ENCODE measurements around the gene PHC1. TPM values are rescaled to one million over a fixed set of nuclear protein-coding genes. Genes with fewer than 3 reads are reported as not detected.

Gene PHC1
- total RNA-seq, 1 experiment from 2014 or later, result 568 TPM

DNA sequence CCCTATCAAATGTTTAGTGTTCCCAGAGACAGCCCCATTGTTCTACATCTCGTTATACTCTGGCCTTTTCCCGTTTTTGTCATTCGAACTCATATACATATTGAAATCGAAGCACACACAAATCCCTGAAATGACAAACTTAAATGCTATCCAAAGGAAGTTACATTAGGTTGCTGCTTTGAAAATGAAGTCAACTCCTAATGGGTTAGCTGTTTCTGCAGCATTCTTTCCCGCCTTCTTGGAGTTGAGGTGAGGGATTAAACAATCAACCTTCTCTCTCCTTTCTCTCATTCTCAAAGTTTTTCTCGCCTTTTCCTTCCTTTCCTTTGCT is 642 bp upstream of the PHC1 start:
- Histone ChIP-seq H3K4ac (ENCODE audit: low read depth, low read length) (no peak overlapping the region; the same call in 1 of the 2 replicates), H4K5ac (ENCODE audit: insufficient read length, low read depth, low read length) (no peak overlapping the region), H3K56ac (ENCODE audit: insufficient read length, low read depth, low read length) (no peak overlapping the region), H3K18ac (ENCODE audit: insufficient read length, low read depth, low read length) (peak overlapping the region; percentile 95), H3K9me3 (ENCODE audit: control insufficient read depth, low read depth, low read length) (no peaks in the 10 kb centered on the region), H2BK120ac (ENCODE audit: low read depth, low read length, poor library complexity, severe bottlenecking) (no peak overlapping the region), H3K23me2 (ENCODE audit: insufficient read length, low read depth, low read length, poor library complexity, severe bottlenecking) (peaks cover 5% of the 10 kb centered on the region), H3K4me1 (ENCODE audit: insufficient read depth, low read length) (no peaks in the 10 kb centered on the region; the same call in 1 of the 2 replicates), H3K27ac (ENCODE audit: insufficient read length, low read depth, low read length) (peak overlapping the region; percentile 98), H3K79me1 (ENCODE audit: insufficient read depth, low read depth, low read length, poor library complexity, severe bottlenecking) (no peaks in the 10 kb centered on the region), H3K79me2 (ENCODE audit: insufficient read depth, low read length) (peaks cover 36% of the 10 kb centered on the region), H4K8ac (replicated peaks; ENCODE audit: insufficient read length, low read depth, low read length) (no peak overlapping the region), H3T11ph (ENCODE audit: low read length) (peak overlapping the region; percentile 11), H2AFZ (ENCODE audit: low read length) (no peak overlapping the region), H2BK15ac (ENCODE audit: low read depth, low read length) (no peak overlapping the region), H3K27me3 (ENCODE audit: insufficient read depth, low read length) (no peaks in the 10 kb centered on the region), H3K4me2 (ENCODE audit: insufficient read depth, insufficient read length, low read length) (peak overlapping the region; percentile 57), H4K91ac (ENCODE audit: insufficient read length, low read depth, low read length) (no peak overlapping the region), H2AK5ac (ENCODE audit: insufficient read length, low read length) (no peak overlapping the region), H3K9ac (ENCODE audit: extremely low read depth, insufficient read length, low read length) (peak overlapping the region; percentile 58), H3K23ac (ENCODE audit: insufficient read length, low read depth, low read length) (no peak overlapping the region), H2BK20ac (ENCODE audit: low read depth, low read length, poor library complexity, severe bottlenecking) (no peak overlapping the region), H2BK5ac (ENCODE audit: insufficient read length, low read length) (no peak overlapping the region), H4K20me1 (ENCODE audit: control insufficient read depth, insufficient read depth, insufficient read length) (no peaks in the 10 kb centered on the region), H2BK12ac (ENCODE audit: insufficient read length, low read depth, low read length) (no peak overlapping the region), H3K14ac (ENCODE audit: insufficient read depth, low read length) (peak overlapping the region; percentile 2; the same call in 1 of the 2 replicates)
- no peak for DNase-seq
- Mint-ChIP-seq H3K36me3 (ENCODE audit: insufficient read depth in 1 of 3, low read depth in 3 of 3) (peaks cover 4 to 5% (median 4%) of the 10 kb centered on the region in 3 experiments; a peak in 6 of 7 replicates), H3K27me3 (ENCODE audit: low read depth) (no peaks in the 10 kb centered on the region), H3K27ac (peak overlapping the region; percentile 99 to 100 (median 100)), H3K4me3 (peak overlapping the region; percentile 81 to 94), H3K9me3 (peaks cover 0 to 3% of the 10 kb centered on the region in 2 experiments; a peak in 1 of 5 replicates), H3K4me1 (peaks cover 46 to 47% of the 10 kb centered on the region in 2 experiments)
- TF ChIP-seq, protein P1, sequence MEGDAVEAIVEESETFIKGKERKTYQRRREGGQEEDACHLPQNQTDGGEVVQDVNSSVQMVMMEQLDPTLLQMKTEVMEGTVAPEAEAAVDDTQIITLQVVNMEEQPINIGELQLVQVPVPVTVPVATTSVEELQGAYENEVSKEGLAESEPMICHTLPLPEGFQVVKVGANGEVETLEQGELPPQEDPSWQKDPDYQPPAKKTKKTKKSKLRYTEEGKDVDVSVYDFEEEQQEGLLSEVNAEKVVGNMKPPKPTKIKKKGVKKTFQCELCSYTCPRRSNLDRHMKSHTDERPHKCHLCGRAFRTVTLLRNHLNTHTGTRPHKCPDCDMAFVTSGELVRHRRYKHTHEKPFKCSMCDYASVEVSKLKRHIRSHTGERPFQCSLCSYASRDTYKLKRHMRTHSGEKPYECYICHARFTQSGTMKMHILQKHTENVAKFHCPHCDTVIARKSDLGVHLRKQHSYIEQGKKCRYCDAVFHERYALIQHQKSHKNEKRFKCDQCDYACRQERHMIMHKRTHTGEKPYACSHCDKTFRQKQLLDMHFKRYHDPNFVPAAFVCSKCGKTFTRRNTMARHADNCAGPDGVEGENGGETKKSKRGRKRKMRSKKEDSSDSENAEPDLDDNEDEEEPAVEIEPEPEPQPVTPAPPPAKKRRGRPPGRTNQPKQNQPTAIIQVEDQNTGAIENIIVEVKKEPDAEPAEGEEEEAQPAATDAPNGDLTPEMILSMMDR (conservative IDR thresholded peaks at IDR 0.05), result no peak
- no CpG with 5 or more reads among the region's 6 CpGs for WGBS (ENCODE audit: extremely low coverage, insufficient read length, low lambda C conversion rate)

Data from H9 (cell line).